GM23338 (cell line): Measurements from ENCODE around the gene CADPS. TPM values are rescaled to one million over a fixed set of nuclear protein-coding genes. Genes with fewer than 3 reads are reported as not detected.

Experiments
- ATAC-seq: fragments of 200-7000 bp; cut with Tn5 transposase; 3 replicates; pipeline ENCODE4 v1.9.1; 2020
- DNase-seq: peaks from one replicate; pipeline ENCODE4 v3.0.0-alpha.2; 2015; ENCODE audit warnings: low spot score
- H2AFZ ChIP-seq: fragments of 200-600 bp; sonication (generic); 2 replicates; pipeline ENCODE4 v1.8.0; 2016; ENCODE audit warnings: antibody characterized with exemption, mild to moderate bottlenecking, moderate library complexity
- H3F3A ChIP-seq: fragments of 200-600 bp; sonication (generic); replicated peaks from 2 replicates; pipeline ENCODE4 v1.8.0; 2017; ENCODE audit warnings: antibody characterized with exemption, mixed run types, low read depth
- H3K27ac ChIP-seq: fragments of 200-600 bp; sonication (generic); 2 replicates; pipeline ENCODE4 v1.6.1; 2016; ENCODE audit warnings: low read depth
- H3K27me3 ChIP-seq: fragments of 200-600 bp; sonication (generic); 2 replicates; pipeline ENCODE4 v1.8.0; 2016; ENCODE audit warnings: mild to moderate bottlenecking, mixed run types, moderate library complexity; ENCODE audit not compliant: insufficient read depth
- H3K36me3 ChIP-seq: fragments of 200-600 bp; sonication (generic); 2 replicates; pipeline ENCODE4 v1.8.0; 2016; ENCODE audit warnings: mild to moderate bottlenecking; ENCODE audit not compliant: insufficient read depth
- H3K4me1 ChIP-seq: fragments of 200-600 bp; sonication (generic); 2 replicates; pipeline ENCODE4 v1.8.0; 2016; ENCODE audit warnings: mild to moderate bottlenecking, moderate library complexity; ENCODE audit not compliant: insufficient read depth
- H3K4me2 ChIP-seq: fragments of 200-600 bp; sonication (generic); 2 replicates; pipeline ENCODE4 v1.7.1; 2017; ENCODE audit warnings: mixed run types
- H3K4me3 ChIP-seq: fragments of 200-600 bp; sonication (generic); 2 replicates; pipeline ENCODE4 v1.6.1; 2016; ENCODE audit warnings: mixed run types
- H3K79me2 ChIP-seq: fragments of 200-600 bp; sonication (generic); replicated peaks from 2 replicates; pipeline ENCODE4 v1.8.0; 2017; ENCODE audit warnings: mild to moderate bottlenecking; ENCODE audit not compliant: insufficient read depth
- H3K9me2 ChIP-seq: fragments of 200-600 bp; sonication (generic); 2 replicates; pipeline ENCODE4 v1.8.0; 2017; ENCODE audit not compliant: insufficient read depth
- H4K20me1 ChIP-seq: fragments of 200-600 bp; sonication (generic); replicated peaks from 2 replicates; pipeline ENCODE4 v1.8.0; 2017; ENCODE audit warnings: mild to moderate bottlenecking; ENCODE audit not compliant: insufficient read depth
- H3K27ac Mint-ChIP-seq: 2 replicates; pipeline ENCODE4 v1.8.0; 2020; ENCODE audit warnings: inconsistent platforms, mild to moderate bottlenecking, moderate library complexity, mixed read lengths
- H3K27me3 Mint-ChIP-seq: 3 replicates; pipeline ENCODE4 v1.8.0; 2022; ENCODE audit warnings: low read depth, mild to moderate bottlenecking, moderate library complexity, mixed read lengths, inconsistent platforms; ENCODE audit not compliant: insufficient read depth, poor library complexity
- H3K36me3 Mint-ChIP-seq: 3 replicates; pipeline ENCODE4 v1.8.0; 2021; ENCODE audit warnings: low read depth, mild to moderate bottlenecking, inconsistent platforms, moderate library complexity, mixed read lengths
- H3K4me1 Mint-ChIP-seq: 3 replicates; pipeline ENCODE4 v1.8.0; 2020; ENCODE audit warnings: mild to moderate bottlenecking, inconsistent platforms, mixed read lengths
- H3K4me3 Mint-ChIP-seq: 3 replicates; pipeline ENCODE4 v1.8.0; 2021; ENCODE audit warnings: moderate library complexity, mild to moderate bottlenecking, inconsistent platforms, mixed read lengths
- H3K9me3 Mint-ChIP-seq: 3 replicates; pipeline ENCODE4 v1.8.0; 2020; ENCODE audit warnings: moderate library complexity, mild to moderate bottlenecking, inconsistent platforms, mixed read lengths
- CREB1 ChIP-seq: fragments of 250-450 bp; sonication (Bioruptor Pico); IDR thresholded peaks from 2 replicates; pipeline ENCODE4 v1.5.0; 2020; ENCODE audit warnings: low read depth, mild to moderate bottlenecking, moderate library complexity
- STAT1 ChIP-seq: IDR thresholded peaks from one replicate; pipeline ENCODE4 v1.6.1; 2016; ENCODE audit warnings: antibody characterized with exemption; ENCODE audit not compliant: unreplicated experiment
- ZNF114 ChIP-seq: fragments of 250-450 bp; sonication (Bioruptor Pico); IDR thresholded peaks from 2 replicates; pipeline ENCODE4 v1.5.0; 2020; ENCODE audit warnings: mild to moderate bottlenecking, moderate library complexity
- polyA plus RNA-seq: library from polyadenylated mRNA; unstranded; fragments of >200 nt; fragmentation: Nextera tagmentation; extraction: Ambion mirVana; gene quantifications from 2 replicates; pipeline ENCODE4 v1.2.1, GENCODE V29; 2016
- total RNA-seq: library from RNA; depleted of rRNA; stranded (reverse); fragments of >200 nt; shearing (Covaris generic); gene quantifications from 2 replicates; pipeline ENCODE4 v1.2.3, GENCODE V29; 2014
- TF ChIP-seq, protein P1 (sequence below): fragments of 250-450 bp; sonication (Bioruptor Pico); IDR thresholded peaks from 2 replicates; pipeline ENCODE4 v1.5.0; 2020; ENCODE audit warnings: mild to moderate bottlenecking, moderate library complexity
- TF ChIP-seq, protein P2 (sequence below): IDR thresholded peaks from one replicate; pipeline ENCODE4 v1.6.1; 2018; ENCODE audit warnings: antibody characterized with exemption; ENCODE audit not compliant: unreplicated experiment
- TF ChIP-seq, protein P3 (sequence below): IDR thresholded peaks from 2 replicates; pipeline ENCODE4 v1.6.1; 2016; ENCODE audit warnings: antibody characterized with exemption
- TF ChIP-seq, protein P4 (sequence below), 2 experiments: fragments of 200-600 bp in 1 of 2; sonication (generic) in 1 of 2; conservative IDR thresholded peaks; 2 replicates each; pipeline versions ENCODE4 v1.5.1 to v1.6.1; 2016 to 2017; ENCODE audit warnings: antibody characterized with exemption in 2 of 2, low read depth in 2 of 2, mild to moderate bottlenecking in 2 of 2, moderate library complexity in 1 of 2

Gene CADPS
- total and polyA plus RNA-seq, 2 experiments from 2014 or later = 14.7 to 22.0 TPM

DNA sequence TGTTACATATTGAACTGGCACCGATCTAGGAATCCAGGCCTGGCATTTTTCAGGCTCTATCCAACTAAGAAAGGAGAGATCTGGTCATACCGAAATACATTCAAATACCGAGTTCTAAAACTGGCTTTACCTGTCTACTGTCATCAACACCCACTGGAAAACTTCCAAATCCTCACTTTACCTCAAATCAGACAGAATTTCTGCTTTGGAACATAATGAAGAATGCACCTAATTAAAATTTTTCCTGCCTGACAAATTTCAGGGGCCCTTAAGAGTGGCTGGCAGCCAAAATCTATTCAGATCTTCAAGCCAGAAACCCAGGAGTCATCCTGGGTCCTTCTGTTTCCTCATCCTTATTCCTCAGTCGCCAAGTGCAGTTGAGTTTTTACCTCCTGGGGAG lies 303.3 kb downstream of the CADPS start (continued):
- TF ChIP-seq, protein P1, sequence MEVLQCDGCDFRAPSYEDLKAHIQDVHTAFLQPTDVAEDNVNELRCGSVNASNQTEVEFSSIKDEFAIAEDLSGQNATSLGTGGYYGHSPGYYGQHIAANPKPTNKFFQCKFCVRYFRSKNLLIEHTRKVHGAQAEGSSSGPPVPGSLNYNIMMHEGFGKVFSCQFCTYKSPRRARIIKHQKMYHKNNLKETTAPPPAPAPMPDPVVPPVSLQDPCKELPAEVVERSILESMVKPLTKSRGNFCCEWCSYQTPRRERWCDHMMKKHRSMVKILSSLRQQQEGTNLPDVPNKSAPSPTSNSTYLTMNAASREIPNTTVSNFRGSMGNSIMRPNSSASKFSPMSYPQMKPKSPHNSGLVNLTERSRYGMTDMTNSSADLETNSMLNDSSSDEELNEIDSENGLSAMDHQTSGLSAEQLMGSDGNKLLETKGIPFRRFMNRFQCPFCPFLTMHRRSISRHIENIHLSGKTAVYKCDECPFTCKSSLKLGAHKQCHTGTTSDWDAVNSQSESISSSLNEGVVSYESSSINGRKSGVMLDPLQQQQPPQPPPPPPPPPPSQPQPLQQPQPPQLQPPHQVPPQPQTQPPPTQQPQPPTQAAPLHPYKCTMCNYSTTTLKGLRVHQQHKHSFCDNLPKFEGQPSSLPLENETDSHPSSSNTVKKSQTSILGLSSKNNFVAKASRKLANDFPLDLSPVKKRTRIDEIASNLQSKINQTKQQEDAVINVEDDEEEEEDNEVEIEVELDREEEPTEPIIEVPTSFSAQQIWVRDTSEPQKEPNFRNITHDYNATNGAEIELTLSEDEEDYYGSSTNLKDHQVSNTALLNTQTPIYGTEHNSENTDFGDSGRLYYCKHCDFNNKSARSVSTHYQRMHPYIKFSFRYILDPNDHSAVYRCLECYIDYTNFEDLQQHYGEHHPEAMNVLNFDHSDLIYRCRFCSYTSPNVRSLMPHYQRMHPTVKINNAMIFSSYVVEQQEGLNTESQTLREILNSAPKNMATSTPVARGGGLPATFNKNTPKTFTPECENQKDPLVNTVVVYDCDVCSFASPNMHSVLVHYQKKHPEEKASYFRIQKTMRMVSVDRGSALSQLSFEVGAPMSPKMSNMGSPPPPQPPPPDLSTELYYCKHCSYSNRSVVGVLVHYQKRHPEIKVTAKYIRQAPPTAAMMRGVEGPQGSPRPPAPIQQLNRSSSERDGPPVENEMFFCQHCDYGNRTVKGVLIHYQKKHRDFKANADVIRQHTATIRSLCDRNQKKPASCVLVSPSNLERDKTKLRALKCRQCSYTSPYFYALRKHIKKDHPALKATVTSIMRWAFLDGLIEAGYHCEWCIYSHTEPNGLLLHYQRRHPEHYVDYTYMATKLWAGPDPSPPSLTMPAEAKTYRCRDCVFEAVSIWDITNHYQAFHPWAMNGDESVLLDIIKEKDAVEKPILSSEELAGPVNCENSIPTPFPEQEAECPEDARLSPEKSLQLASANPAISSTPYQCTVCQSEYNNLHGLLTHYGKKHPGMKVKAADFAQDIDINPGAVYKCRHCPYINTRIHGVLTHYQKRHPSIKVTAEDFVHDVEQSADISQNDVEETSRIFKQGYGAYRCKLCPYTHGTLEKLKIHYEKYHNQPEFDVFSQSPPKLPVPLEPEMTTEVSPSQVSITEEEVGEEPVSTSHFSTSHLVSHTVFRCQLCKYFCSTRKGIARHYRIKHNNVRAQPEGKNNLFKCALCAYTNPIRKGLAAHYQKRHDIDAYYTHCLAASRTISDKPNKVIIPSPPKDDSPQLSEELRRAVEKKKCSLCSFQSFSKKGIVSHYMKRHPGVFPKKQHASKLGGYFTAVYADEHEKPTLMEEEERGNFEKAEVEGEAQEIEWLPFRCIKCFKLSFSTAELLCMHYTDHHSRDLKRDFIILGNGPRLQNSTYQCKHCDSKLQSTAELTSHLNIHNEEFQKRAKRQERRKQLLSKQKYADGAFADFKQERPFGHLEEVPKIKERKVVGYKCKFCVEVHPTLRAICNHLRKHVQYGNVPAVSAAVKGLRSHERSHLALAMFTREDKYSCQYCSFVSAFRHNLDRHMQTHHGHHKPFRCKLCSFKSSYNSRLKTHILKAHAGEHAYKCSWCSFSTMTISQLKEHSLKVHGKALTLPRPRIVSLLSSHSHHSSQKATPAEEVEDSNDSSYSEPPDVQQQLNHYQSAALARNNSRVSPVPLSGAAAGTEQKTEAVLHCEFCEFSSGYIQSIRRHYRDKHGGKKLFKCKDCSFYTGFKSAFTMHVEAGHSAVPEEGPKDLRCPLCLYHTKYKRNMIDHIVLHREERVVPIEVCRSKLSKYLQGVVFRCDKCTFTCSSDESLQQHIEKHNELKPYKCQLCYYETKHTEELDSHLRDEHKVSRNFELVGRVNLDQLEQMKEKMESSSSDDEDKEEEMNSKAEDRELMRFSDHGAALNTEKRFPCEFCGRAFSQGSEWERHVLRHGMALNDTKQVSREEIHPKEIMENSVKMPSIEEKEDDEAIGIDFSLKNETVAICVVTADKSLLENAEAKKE (CRISPR knock-in tag) = no peak
- TF ChIP-seq, protein P2, sequence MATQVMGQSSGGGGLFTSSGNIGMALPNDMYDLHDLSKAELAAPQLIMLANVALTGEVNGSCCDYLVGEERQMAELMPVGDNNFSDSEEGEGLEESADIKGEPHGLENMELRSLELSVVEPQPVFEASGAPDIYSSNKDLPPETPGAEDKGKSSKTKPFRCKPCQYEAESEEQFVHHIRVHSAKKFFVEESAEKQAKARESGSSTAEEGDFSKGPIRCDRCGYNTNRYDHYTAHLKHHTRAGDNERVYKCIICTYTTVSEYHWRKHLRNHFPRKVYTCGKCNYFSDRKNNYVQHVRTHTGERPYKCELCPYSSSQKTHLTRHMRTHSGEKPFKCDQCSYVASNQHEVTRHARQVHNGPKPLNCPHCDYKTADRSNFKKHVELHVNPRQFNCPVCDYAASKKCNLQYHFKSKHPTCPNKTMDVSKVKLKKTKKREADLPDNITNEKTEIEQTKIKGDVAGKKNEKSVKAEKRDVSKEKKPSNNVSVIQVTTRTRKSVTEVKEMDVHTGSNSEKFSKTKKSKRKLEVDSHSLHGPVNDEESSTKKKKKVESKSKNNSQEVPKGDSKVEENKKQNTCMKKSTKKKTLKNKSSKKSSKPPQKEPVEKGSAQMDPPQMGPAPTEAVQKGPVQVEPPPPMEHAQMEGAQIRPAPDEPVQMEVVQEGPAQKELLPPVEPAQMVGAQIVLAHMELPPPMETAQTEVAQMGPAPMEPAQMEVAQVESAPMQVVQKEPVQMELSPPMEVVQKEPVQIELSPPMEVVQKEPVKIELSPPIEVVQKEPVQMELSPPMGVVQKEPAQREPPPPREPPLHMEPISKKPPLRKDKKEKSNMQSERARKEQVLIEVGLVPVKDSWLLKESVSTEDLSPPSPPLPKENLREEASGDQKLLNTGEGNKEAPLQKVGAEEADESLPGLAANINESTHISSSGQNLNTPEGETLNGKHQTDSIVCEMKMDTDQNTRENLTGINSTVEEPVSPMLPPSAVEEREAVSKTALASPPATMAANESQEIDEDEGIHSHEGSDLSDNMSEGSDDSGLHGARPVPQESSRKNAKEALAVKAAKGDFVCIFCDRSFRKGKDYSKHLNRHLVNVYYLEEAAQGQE = no peak
- no peak for TF ChIP-seq CREB1 (CRISPR knock-in tag)
- TF ChIP-seq, protein P3, sequence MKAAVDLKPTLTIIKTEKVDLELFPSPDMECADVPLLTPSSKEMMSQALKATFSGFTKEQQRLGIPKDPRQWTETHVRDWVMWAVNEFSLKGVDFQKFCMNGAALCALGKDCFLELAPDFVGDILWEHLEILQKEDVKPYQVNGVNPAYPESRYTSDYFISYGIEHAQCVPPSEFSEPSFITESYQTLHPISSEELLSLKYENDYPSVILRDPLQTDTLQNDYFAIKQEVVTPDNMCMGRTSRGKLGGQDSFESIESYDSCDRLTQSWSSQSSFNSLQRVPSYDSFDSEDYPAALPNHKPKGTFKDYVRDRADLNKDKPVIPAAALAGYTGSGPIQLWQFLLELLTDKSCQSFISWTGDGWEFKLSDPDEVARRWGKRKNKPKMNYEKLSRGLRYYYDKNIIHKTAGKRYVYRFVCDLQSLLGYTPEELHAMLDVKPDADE = no peak

DNA sequence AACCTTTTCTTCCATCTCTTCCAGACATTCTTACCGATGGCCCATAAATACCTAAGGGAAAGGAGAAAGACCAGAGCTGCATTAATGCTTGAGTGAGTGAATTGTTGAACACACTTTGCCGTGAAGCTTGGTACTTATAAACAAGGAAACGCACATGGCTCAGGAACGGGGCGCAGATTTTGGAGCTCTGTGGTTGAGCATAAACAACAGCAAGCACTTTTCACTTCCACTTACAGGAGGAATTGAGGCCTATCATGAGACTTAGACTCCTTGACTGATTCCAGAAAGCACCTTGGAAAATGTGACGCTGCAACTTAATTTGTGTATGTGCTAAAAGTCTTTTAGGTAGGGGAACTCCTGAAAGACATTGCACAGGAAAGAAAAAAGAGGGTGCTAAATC lies 304.3 kb downstream of the CADPS start:
- H3K36me3 ChIP-seq = no peaks in the 10 kb centered on the region
- H3K36me3 Mint-ChIP-seq = no peaks in the 10 kb centered on the region
- no peak overlapping the region for H3K27ac Mint-ChIP-seq
- H3K27me3 ChIP-seq = no peaks in the 10 kb centered on the region
- no peaks in the 10 kb centered on the region for H3K4me1 ChIP-seq
- ATAC-seq = no peak
- H3K4me3 Mint-ChIP-seq = no peak overlapping the region
- H3K4me2 ChIP-seq = no peak overlapping the region
- H3K27ac ChIP-seq = peak overlapping the region; percentile 56; the same call in 1 of the 2 replicates
- H2AFZ ChIP-seq = no peak overlapping the region
- H3K4me3 ChIP-seq = no peak overlapping the region
- peaks cover 4% of the 10 kb centered on the region for H3K27me3 Mint-ChIP-seq
- H4K20me1 ChIP-seq = no peaks in the 10 kb centered on the region
- no peak for DNase-seq
- H3K9me2 ChIP-seq = no peaks in the 10 kb centered on the region
- no peaks in the 10 kb centered on the region for H3K9me3 Mint-ChIP-seq
- H3F3A ChIP-seq = no peaks in the 10 kb centered on the region
- peaks cover 3% of the 10 kb centered on the region for H3K4me1 Mint-ChIP-seq
- TF ChIP-seq, protein P4, sequence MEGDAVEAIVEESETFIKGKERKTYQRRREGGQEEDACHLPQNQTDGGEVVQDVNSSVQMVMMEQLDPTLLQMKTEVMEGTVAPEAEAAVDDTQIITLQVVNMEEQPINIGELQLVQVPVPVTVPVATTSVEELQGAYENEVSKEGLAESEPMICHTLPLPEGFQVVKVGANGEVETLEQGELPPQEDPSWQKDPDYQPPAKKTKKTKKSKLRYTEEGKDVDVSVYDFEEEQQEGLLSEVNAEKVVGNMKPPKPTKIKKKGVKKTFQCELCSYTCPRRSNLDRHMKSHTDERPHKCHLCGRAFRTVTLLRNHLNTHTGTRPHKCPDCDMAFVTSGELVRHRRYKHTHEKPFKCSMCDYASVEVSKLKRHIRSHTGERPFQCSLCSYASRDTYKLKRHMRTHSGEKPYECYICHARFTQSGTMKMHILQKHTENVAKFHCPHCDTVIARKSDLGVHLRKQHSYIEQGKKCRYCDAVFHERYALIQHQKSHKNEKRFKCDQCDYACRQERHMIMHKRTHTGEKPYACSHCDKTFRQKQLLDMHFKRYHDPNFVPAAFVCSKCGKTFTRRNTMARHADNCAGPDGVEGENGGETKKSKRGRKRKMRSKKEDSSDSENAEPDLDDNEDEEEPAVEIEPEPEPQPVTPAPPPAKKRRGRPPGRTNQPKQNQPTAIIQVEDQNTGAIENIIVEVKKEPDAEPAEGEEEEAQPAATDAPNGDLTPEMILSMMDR (conservative IDR thresholded peaks at IDR 0.05; ENCODE audit: low read depth in 2 of 2) = no peak
- TF ChIP-seq ZNF114 (CRISPR knock-in tag) = no peak
- no peak for TF ChIP-seq CREB1 (CRISPR knock-in tag)
- TF ChIP-seq STAT1 = no peak
- H3K79me2 ChIP-seq = no peaks in the 10 kb centered on the region
